ENCODE measurements around the gene IKZF1. TPM values are rescaled to one million over a fixed set of nuclear protein-coding genes. Genes with fewer than 3 reads are reported as not detected.
A peak's percentile ranks its signal among the peaks of the same experiment; 100 is the strongest.

IKZF1 gene
- total RNA-seq, 2 experiments from 2014 or later: 213 to 226 TPM

DNA sequence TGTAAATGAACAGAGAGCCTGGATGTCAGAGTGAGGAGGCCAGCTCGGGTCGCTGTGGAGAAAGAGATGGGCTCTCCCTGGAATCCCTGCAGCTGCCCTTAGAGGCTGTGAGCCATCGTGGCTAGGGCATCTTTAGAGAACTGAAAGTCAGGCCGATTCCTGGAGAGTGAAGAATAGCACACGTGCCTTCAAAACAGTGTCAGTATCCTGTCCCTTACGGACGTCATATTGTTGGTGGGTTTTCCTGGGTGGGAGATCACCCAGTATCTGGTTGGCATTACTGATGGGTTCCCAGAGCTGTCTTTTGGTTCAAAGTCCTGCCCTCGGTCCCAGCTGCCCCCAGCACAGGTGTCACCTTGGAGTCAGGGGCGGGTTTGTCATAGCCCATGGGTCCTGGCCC lies 25.3 kb downstream of the IKZF1 start:
- peak; percentile 23 for DNase-seq
- peaks cover 36% of the 10 kb centered on the region for H3K4me1 Mint-ChIP-seq (ENCODE audit: low read depth)
- H3K36me3 Mint-ChIP-seq (ENCODE audit: low read depth): peaks cover 64% of the 10 kb centered on the region
- H3K9me3 Mint-ChIP-seq: no peaks in the 10 kb centered on the region
- CTCF ChIA-PET: interaction anchor here (1.4 to 4.5 kb wide), 2 partner anchors 11 to 124 kb away, joined by 7 to 24 read pairs; no protein-coding TSS in a partner anchor
- H3K27me3 Mint-ChIP-seq (ENCODE audit: low read depth): no peaks in the 10 kb centered on the region
- H3K4me3 Mint-ChIP-seq: peak overlapping the region; percentile 26
- intact Hi-C loops (cut with micrococcal nuclease): loop anchor here (5.0 kb wide), 1 partner anchor 118 kb away; no protein-coding TSS in a partner anchor
- H3K27ac Mint-ChIP-seq: peak overlapping the region; percentile 88

DNA sequence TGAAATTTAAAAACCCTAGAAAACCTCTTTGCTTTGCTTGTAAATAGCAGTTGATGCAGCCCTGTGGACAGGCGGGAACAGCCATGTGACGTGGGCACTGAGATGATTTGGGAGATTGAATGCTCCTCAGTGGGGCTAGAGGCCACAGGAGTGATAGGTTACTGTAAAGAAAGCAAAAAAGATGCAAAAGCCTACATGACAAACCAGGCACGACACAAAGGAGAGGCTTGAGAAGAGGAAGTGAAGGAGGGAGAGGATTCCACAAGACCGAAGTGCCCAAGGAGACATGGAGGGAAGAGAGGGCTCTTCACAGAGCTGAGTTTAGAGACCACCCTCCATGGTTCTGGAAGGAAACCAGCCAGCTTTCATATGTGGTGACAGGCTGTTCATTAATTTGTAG lies 25.7 kb downstream of the IKZF1 start:
- Mint-ChIP-seq H3K9me3 (no peaks in the 10 kb centered on the region), H3K27ac (peak overlapping the region; percentile 88), H3K36me3 (ENCODE audit: low read depth) (peaks cover 62% of the 10 kb centered on the region), H3K4me1 (ENCODE audit: low read depth) (peaks cover 31% of the 10 kb centered on the region), H3K27me3 (ENCODE audit: low read depth) (no peaks in the 10 kb centered on the region), H3K4me3 (peak overlapping the region; percentile 20)
- DNase-seq: no peak
- intact Hi-C loops (cut with micrococcal nuclease): loop anchor here (5.0 kb wide), 1 partner anchor 117 kb away; no protein-coding TSS in a partner anchor
- CTCF ChIA-PET: interaction anchor here (1.3 to 4.5 kb wide), 4 partner anchors 11 to 124 kb away, joined by 4 to 24 read pairs (median 6); no protein-coding TSS in a partner anchor

DNA sequence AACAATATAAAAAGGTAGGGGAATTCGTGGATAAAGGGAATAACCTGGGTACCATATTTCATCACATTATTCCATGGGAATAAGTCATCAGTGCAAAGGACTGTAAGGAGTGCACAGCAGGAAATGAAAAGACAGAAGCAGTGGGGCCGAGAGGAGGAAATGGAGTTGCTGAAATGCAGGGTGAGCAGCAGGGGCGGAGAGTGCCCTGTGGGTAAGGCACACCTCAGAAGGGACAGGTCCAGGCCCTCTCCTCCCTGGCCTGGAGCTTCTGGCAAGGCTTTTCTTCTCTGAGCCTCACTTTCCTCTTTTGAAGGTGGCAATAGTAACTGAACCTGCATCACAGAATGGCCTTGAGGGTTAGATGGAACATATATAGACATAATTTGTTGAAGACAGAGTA lies 26.2 kb downstream of the IKZF1 start:
- Mint-ChIP-seq H3K4me3 (peak overlapping the region; percentile 35), H3K27me3 (ENCODE audit: low read depth) (no peaks in the 10 kb centered on the region), H3K4me1 (ENCODE audit: low read depth) (peaks cover 28% of the 10 kb centered on the region), H3K27ac (peak overlapping the region; percentile 88), H3K36me3 (ENCODE audit: low read depth) (peaks cover 61% of the 10 kb centered on the region), H3K9me3 (no peaks in the 10 kb centered on the region)
- DNase-seq: peak; percentile 40
- intact Hi-C loops (cut with micrococcal nuclease): loop anchor here (1.0 to 5.0 kb wide), 6 partner anchors 8 to 121 kb away; no protein-coding TSS in a partner anchor
- CTCF ChIA-PET: interaction anchor here (0.6 to 4.5 kb wide), 13 partner anchors 10 to 131 kb away, joined by 3 to 24 read pairs (median 4); no protein-coding TSS in a partner anchor

DNA sequence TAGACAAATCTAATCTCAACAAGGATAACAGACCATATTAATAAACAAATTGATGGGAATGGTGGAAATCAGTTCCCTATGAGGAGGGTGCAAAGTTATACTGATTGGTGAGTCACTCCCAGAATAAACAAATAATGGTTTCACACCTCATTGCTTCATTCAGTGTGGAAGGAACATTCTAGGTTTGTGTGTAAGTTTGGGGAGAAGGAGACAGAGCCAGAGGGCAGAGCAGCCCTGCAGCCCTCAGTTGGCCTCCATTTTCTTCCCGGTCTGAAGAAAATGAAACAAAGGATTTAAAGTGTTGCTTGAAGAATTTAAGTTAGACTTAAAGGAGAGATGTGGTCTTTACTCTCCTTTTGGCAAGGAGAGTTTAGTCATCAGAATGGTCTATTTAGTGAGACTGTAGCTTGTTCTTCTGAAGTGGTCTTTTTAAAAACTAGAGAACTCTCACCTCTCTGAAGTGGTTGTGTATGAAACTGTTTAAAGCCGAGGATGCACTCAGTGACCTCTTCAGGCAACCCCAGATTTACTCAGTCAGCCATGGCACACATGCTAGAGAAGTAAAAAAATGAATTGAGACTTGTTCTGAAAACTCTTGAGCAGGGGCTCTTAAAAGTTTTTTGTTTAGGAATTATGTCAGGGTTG lies 27.2 kb downstream of the IKZF1 start:
- peak overlapping the region; percentile 35 for H3K4me3 Mint-ChIP-seq
- H3K9me3 Mint-ChIP-seq: no peaks in the 10 kb centered on the region
- H3K4me1 Mint-ChIP-seq (ENCODE audit: low read depth): peaks cover 19% of the 10 kb centered on the region
- CTCF ChIA-PET: interaction anchor here (0.7 to 4.5 kb wide), 11 partner anchors 11 to 132 kb away, joined by 3 to 24 read pairs (median 4); no protein-coding TSS in a partner anchor
- no peaks in the 10 kb centered on the region for H3K27me3 Mint-ChIP-seq (ENCODE audit: low read depth)
- peak; percentile 75 for DNase-seq
- peak overlapping the region; percentile 88 for H3K27ac Mint-ChIP-seq
- intact Hi-C loops (cut with micrococcal nuclease): loop anchor here (1.0 to 5.0 kb wide), 9 partner anchors 9 to 122 kb away; no protein-coding TSS in a partner anchor
- H3K36me3 Mint-ChIP-seq (ENCODE audit: low read depth): peaks cover 59% of the 10 kb centered on the region

DNA sequence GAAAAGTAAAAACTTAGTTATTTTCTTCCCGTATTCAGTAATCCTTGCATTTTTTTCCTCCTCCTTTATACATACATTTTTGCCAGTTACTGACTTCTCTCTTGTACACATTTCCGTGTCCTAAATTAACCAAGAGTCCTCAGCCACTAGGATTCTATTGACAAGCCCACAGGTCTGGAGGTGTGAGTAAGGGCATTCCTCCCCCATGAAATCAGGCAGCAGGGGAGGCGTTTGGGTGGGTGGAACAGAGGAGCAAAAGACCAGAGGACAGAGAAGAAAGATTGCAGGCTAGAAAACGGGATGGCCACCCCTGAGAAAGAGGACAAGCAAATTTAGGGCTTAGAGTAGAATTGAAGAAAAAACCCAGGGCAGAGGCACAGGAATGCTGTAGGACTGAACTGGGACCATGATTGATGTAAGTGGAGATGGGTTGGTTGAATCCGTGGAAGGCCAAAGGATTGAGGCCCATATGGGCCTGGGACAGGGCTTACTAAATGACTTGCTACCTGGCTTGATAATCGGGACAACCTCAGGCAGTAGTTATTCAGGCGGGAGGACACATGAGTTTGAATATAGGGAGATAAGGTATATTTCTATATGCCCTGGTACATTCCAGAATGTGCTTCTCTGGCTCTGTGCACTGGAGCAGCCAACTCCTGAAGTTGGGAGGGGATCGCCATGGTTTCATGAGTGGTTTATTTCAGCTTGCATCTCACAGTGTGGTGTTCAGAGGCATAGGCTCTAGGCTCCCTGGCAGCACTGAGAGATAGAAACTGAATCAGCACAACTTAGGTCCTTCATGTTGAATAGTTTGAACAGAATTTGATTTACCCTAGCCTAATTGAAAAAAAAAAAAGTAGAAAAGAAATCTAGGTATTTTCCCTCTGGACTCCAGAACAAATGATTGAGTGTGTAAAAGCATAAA lies 28.0 kb downstream of the IKZF1 start:
- H3K36me3 Mint-ChIP-seq (ENCODE audit: low read depth): peaks cover 58% of the 10 kb centered on the region
- H3K4me1 Mint-ChIP-seq (ENCODE audit: low read depth): peaks cover 12% of the 10 kb centered on the region

DNA sequence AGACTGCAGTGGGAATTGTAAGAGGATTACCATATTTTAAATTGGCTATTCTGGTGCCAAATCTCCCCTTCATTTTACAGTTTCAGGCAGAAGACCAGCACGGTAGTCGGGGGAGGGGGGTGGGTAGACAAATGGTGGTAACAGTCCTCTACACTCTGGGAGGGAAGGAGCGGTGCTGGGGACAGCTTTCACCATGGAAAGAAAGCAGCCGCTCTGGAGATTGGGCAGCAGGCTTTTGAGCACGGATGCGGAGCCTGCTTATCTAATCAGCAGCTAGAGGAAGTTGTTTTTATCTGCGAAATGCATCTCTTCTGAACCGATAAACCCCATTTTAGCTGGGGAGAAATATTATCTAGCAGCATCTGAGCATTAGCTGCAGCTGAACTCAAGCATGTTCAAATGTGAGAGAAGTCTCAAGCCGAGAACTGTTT lies 28.7 kb downstream of the IKZF1 start:
- Mint-ChIP-seq H3K4me3 (no peak overlapping the region), H3K4me1 (ENCODE audit: low read depth) (peaks cover 4% of the 10 kb centered on the region), H3K9me3 (no peaks in the 10 kb centered on the region), H3K36me3 (ENCODE audit: low read depth) (peaks cover 58% of the 10 kb centered on the region), H3K27me3 (ENCODE audit: low read depth) (no peaks in the 10 kb centered on the region), H3K27ac (peak overlapping the region; percentile 88)
- CTCF ChIA-PET: interaction anchor here (1.0 to 4.5 kb wide), 3 partner anchors 9 to 127 kb away, joined by 3 to 24 read pairs (median 6); no protein-coding TSS in a partner anchor
- DNase-seq: peak; percentile 35
- intact Hi-C loops (cut with micrococcal nuclease): loop anchor here (5.0 kb wide), 1 partner anchor 114 kb away; no protein-coding TSS in a partner anchor

More for the DNA sequence above, 28.0 kb downstream of the IKZF1 start:
- intact Hi-C loops (cut with micrococcal nuclease): loop anchor here (1.0 to 5.0 kb wide), 4 partner anchors 10 to 115 kb away; no protein-coding TSS in a partner anchor
- no peak overlapping the region for H3K4me3 Mint-ChIP-seq
- CTCF ChIA-PET: interaction anchor here (1.0 to 4.5 kb wide), 5 partner anchors 10 to 126 kb away, joined by 3 to 24 read pairs (median 6); no protein-coding TSS in a partner anchor
- H3K9me3 Mint-ChIP-seq: no peaks in the 10 kb centered on the region
- no peaks in the 10 kb centered on the region for H3K27me3 Mint-ChIP-seq (ENCODE audit: low read depth)
- H3K27ac Mint-ChIP-seq: peak overlapping the region; percentile 88
- peak; percentile 46 for DNase-seq

DNA sequence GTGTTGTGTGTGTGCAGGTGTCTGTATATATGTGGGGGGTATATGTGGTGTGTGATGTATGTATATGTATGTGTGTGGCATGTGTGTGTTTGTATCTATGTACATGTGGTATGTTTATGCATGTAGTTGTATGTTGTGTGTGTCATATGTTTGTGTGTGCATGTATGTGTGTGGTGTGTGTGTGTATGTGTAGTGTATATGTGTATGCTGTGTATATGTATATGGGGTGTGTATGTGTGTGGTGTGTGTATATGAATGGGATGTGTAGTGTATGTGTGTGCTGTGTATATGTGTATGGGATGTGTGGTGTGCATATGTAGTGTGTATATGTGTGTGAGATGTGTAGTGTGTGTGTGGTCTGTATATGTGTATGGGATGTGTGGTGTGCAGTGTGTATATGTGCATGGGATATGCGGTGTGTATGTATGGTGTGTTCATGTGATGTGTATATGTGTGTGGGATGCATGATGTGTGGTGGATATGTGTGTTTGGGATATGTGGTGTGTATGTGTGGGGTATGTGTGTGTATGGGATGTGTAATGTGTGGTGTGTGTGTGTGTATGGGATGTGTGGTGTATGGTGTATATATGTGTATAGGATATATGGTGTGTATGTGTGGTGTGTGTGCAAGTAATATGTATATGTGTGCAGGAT lies 30.0 kb downstream of the IKZF1 start:
- no peaks in the 10 kb centered on the region for H3K9me3 Mint-ChIP-seq
- no peak overlapping the region for H3K27ac Mint-ChIP-seq
- H3K4me1 Mint-ChIP-seq (ENCODE audit: low read depth): no peaks in the 10 kb centered on the region
- CTCF ChIA-PET: interaction anchor here (4.5 kb wide), 1 partner anchor 128 kb away, joined by 24 read pairs; no protein-coding TSS in a partner anchor
- H3K36me3 Mint-ChIP-seq (ENCODE audit: low read depth): peaks cover 61% of the 10 kb centered on the region
- intact Hi-C loops (cut with micrococcal nuclease): loop anchor here (5.0 kb wide), 1 partner anchor 113 kb away; no protein-coding TSS in a partner anchor
- H3K27me3 Mint-ChIP-seq (ENCODE audit: low read depth): no peaks in the 10 kb centered on the region
- H3K4me3 Mint-ChIP-seq: no peak overlapping the region
- peak; percentile 6 for DNase-seq

DNA sequence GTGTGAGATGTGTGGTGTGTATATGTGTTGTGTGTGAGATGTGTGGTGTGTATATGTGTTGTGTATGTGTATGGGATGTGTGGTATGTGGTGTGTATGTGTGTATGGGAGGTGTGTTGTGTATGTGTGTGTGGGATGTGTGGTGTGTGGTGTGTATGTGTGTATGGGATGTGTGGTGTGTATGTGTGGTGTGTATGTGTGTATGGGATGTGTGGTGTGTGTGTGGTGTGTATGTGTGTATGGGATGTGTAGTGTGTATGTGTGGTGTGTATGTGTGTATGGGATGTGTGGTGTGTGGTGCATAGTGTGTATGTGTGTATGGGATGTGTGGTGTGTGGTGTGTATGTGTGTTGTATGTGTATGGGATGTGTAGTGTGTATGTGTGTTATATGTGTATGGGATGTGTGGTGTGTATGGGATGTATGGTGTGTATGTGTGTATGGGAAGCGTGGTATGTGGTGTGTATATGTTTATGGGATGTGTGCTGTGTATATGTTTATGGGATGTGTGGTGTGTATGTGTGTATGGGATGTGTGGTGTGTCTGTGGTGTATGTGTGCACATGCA lies 30.8 kb downstream of the IKZF1 start:
- Mint-ChIP-seq H3K4me3 (no peak overlapping the region), H3K36me3 (ENCODE audit: low read depth) (peaks cover 58% of the 10 kb centered on the region), H3K4me1 (ENCODE audit: low read depth) (no peaks in the 10 kb centered on the region), H3K27me3 (ENCODE audit: low read depth) (no peaks in the 10 kb centered on the region), H3K27ac (no peak overlapping the region), H3K9me3 (no peaks in the 10 kb centered on the region)
- DNase-seq: peak; percentile 4
- intact Hi-C loops (cut with micrococcal nuclease): loop anchor here (1.0 kb wide), 1 partner anchor 129 kb away; no protein-coding TSS in a partner anchor
- CTCF ChIA-PET: interaction anchor here (1.1 to 18.9 kb wide), 5 partner anchors 11 to 130 kb away, joined by 3 to 264 read pairs (median 16); no protein-coding TSS in a partner anchor

DNA sequence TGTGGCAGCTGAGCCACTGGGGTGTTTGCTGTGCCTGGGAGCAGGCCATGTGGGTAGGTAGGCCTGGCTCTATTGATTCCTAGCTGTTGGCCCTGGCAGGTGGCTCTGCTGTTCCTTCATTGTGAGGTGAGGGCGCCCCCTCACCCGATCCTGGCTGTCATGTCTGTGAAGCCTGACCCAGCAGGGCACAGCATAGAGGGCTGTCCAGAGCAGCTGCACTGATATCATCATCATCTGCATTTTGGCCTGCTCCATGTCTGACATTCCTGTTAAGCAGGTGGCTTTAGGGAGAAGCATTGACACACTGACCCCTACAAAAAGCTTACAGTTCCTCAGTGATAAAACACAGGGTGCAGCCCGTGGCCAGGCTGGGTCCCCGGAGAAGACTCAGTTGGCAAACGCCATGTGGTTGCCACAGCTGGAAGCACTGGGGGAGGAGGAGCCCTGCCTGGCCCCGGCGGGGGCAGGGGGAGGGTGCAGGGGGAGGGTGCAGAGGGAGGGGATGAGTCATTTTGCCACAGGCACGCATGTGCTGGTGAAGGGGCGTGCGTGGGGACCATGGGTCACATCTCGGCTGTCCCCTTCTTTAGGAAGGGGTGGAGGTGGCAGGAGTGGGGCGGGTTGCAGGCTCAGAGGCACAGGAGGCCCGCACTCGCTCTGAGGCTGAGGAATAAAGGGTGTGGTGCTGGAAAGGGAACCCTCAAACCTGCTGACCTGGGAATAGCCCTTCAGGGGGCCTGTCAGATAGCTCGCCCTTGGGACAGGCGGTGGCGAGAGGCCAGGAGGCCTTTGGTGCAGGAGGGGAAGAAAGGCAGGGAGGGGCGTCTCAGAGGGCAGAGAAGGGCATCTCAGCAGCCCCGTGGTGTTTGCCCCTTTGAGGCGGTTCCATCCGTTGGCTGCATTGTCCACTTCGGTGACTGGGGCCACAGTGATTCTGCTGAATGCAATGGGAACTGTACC lies 31.6 kb downstream of the IKZF1 start:
- Mint-ChIP-seq H3K9me3 (no peaks in the 10 kb centered on the region), H3K27me3 (ENCODE audit: low read depth) (no peaks in the 10 kb centered on the region), H3K27ac (no peak overlapping the region), H3K36me3 (ENCODE audit: low read depth) (peaks cover 53% of the 10 kb centered on the region), H3K4me1 (ENCODE audit: low read depth) (peaks cover 2% of the 10 kb centered on the region), H3K4me3 (no peak overlapping the region)
- DNase-seq: peak; percentile 91
- intact Hi-C loops (cut with micrococcal nuclease): loop anchor here (1.0 kb wide), 3 partner anchors 19 to 130 kb away; no protein-coding TSS in a partner anchor
- CTCF ChIA-PET: interaction anchor here (1.1 to 18.9 kb wide), 7 partner anchors 10 to 131 kb away, joined by 3 to 264 read pairs (median 16); no protein-coding TSS in a partner anchor

All from activated naive CD4-positive, alpha-beta T cell treated with anti-CD3 and anti-CD28 coated beads for 36 hours (primary cell).